Right forelimb (tissue), 1 donor: ENCODE results near the gene TRAPPC10.

Experiments
- DNase-seq: peaks from one replicate; pipeline ENCODE4 v3.0.0-alpha.2; 2018

Gene TRAPPC10, protein sequence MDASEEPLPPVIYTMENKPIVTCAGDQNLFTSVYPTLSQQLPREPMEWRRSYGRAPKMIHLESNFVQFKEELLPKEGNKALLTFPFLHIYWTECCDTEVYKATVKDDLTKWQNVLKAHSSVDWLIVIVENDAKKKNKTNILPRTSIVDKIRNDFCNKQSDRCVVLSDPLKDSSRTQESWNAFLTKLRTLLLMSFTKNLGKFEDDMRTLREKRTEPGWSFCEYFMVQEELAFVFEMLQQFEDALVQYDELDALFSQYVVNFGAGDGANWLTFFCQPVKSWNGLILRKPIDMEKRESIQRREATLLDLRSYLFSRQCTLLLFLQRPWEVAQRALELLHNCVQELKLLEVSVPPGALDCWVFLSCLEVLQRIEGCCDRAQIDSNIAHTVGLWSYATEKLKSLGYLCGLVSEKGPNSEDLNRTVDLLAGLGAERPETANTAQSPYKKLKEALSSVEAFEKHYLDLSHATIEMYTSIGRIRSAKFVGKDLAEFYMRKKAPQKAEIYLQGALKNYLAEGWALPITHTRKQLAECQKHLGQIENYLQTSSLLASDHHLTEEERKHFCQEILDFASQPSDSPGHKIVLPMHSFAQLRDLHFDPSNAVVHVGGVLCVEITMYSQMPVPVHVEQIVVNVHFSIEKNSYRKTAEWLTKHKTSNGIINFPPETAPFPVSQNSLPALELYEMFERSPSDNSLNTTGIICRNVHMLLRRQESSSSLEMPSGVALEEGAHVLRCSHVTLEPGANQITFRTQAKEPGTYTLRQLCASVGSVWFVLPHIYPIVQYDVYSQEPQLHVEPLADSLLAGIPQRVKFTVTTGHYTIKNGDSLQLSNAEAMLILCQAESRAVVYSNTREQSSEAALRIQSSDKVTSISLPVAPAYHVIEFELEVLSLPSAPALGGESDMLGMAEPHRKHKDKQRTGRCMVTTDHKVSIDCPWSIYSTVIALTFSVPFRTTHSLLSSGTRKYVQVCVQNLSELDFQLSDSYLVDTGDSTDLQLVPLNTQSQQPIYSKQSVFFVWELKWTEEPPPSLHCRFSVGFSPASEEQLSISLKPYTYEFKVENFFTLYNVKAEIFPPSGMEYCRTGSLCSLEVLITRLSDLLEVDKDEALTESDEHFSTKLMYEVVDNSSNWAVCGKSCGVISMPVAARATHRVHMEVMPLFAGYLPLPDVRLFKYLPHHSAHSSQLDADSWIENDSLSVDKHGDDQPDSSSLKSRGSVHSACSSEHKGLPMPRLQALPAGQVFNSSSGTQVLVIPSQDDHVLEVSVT

DNA sequence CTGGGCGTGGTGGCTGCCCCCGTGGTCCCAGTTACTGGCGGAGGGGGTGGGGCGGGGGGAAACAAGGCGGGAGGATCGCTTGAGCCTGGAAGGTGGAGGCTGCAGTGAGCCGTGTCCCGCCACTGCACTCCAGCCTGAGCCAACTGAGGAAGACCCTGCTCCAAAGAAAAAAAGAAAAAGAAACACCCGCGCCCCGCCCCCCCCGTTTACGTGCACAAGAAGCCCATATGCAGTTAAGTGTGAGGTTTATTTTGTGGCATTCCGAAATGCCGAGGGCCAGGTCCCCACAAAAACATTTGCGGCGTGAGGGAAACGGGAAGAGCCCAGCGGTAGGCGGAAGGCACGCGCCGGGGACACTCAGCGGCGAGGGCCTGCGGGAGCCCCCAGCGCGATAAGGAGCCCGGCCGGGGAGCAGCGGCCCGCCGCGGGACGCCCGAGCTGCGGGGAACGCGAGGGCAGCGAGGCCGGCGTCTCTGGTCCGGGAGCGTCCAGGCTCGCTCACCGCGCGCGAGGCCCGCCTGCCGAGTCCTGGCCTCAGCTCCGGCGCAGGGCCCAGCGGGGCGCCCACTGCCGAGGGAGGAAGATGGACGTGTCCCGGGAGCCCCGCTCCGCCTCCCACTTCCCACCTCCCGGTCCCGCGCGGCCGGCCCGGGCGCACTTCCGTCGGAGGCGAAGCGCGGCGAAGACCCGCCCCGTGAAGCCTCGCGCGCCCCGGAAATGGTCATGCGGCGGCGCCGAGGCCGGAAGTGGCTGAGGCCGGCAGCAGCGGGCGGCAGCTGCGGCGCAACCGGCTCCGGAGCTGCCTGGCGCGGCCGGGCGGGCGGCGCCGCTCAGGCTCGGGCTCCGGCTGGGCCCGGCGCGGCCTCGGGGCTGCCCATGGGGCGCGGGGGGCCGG lies at the start of gene TRAPPC10:
Gene TRAPPC10 (plus strand): TSS at position 731 of the 895 bp plus-strand sequence. CDS start 185 bp downstream, outside the sequence.
- DNase-seq: peak; percentile 89

DNA sequence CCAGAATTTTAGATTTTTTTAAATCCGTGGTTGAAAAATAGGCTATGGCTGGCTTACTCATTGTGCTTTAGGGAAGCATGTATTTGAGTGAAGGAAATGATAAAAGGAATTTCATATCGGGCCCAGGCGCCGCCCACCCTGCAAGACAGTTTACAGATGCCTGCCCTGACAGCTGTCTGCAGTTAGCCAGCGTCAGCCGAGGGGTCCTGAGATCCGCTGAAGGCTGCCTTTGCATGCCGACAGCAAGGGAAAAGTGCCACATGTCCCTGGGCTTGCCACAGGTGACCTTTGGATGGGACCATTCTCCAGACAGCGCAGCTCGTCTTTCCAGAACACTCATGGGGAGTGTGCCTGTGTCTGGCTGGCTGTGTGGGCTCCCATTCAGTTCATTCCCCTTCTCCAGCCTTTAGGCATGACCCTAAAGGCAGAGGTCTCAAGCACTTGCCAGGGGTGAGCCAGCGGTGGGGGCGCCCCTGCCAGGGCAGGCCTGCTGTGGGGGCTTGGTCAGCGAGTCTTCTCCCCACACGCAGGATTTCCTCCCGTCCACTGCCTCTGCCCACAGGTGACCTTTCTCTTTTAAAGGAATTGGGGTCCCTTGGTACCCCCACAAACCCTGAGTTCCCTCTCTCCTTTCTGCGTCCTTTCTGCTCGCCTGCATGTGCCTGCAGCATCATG lies 46.1 kb upstream of the TRAPPC10 start:
- no peak for DNase-seq

DNA sequence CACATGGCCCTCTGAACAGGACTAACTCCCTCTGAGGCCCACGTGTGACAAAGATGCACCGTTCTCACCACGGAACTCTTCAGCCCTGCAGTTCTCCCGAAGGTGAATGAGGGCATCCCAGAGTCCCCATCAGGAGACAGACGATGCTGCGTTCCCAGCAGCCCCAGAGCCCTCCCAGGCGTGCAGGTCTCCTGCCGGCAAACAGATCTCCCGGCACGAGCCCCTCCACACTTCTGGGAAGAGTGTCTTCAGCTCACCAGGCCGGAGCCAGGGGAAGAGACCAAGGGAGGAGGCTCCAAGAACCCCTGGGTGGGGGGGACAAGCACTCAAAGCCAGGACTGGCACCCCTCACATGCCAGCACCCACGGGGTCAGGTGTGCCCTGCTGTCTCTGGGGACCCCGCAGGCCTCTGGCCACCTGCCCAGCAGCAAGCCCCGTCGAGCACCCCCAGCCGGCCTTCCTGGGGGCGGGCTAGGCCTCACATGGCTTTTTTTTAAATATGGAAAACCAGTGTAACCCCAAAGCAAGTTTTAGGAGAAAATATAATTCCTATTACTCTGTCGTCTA lies 45.1 kb upstream of the TRAPPC10 start:
- no peak for DNase-seq

DNA sequence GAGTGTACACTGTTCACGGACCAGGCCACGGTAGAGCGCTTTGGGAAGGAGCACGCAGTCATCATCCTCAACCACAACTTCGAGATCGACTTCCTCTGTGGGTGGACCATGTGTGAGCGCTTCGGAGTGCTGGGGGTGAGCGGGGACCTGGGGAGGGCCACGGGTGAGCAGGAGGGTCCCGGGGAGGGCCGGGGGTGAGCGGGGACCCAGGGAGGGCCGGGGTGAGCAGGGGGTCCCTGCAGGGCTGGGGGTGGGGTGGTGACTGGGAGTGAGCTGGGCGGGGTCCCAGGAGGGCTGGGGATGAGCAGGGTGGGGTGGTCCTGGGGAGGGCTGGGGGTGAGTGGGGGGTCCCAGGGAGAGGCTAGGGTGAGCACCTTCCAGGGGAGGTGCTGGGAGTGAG lies 44.1 kb upstream of the TRAPPC10 start:
- DNase-seq: no peak

DNA sequence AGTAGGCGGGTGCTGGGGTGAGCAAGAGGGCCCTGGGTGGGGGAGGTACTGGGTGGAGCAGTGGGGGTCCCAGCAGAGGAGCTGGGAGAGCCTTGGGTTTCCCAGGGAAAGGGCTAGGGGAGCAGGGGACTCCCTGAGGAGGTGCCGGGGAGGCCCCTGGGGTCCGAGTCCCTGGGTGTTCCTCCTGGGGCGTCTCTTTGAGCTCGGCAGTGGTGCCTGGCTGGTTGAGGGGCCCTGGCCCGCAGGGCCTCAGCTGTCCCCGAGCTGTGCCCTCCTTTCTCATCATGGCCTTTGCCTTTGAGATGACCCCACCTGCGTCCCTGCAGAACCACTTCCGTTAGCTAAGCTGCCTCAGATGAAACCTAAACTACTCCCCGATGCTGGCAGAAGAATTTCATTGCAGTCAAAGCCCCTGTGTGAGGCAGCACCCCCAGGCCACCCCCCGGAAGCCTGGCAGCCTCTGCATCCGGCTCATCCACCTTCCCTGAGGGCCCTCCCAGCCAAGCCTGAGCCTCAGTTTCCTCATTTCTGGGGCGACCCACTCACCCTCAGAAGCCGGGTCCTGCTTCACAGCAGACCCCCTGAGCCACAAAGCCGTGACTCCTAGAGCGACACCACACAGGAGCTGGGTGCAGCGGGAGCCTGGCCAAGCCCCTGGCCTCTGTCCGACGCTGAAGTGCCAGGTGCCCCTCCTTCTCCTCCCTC lies 43.5 kb upstream of the TRAPPC10 start:
- DNase-seq: no peak

DNA sequence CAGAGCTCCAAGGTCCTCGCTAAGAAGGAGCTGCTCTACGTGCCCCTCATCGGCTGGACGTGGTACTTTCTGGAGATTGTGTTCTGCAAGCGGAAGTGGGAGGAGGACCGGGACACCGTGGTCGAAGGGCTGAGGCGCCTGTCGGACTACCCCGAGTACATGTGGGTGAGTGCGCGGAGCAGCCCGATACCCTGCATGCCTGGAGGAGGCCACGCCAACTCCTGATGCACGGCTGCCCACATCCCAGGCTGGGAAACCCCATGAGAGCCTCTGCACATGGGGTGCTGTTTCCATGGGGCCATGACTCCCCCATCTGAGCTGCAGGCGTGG lies 43.0 kb upstream of the TRAPPC10 start:
- no peak for DNase-seq

DNA sequence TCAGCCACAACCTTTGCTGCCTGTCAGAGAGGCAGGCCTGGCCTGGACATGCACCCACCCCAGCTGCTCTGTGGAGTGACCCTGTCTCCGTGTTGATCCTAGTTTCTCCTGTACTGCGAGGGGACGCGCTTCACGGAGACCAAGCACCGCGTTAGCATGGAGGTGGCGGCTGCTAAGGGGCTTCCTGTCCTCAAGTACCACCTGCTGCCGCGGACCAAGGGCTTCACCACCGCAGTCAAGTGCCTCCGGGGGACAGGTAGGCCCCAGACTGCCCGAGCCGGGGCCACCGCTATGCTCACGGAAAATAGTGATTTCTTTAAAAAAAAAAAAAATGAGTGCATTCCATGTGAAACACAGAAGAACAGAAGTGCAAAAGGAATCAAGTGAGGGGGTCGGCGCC lies 41.6 kb upstream of the TRAPPC10 start:
- no peak for DNase-seq

DNA sequence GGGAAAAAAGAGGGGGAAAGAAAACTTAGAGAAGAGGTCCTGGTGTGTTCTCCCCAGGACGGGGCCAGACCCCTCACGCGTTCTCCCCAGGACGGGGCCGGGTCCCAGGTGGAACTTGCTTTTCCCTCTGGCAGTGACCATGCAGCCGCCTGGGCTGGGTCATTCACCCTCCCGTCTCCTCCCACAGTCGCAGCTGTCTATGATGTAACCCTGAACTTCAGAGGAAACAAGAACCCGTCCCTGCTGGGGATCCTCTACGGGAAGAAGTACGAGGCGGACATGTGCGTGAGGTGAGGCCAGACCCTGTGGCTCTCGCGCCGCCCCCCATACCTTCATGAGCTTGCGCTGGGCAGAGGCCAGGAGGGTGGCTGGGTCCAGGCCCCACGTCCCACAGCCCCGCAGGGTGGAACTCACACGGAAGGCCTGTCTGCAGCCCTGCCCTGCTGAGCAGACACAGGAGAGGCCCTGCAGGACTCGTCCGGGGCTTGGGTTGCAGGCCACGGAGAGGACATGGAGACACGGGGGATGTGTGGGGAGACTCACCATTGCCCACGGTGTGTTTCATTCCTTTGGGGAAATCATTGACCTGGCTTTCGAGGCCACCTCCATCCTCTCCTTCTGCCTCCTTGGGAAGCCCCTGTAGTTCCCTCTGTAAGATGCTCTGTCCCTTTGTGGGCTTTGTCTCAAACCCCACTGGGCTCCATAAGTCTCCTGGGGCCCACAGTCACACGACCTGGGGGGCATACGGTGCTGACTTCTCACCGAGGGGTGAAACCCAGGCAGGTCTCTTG lies 40.7 kb upstream of the TRAPPC10 start:
- DNase-seq: no peak

DNA sequence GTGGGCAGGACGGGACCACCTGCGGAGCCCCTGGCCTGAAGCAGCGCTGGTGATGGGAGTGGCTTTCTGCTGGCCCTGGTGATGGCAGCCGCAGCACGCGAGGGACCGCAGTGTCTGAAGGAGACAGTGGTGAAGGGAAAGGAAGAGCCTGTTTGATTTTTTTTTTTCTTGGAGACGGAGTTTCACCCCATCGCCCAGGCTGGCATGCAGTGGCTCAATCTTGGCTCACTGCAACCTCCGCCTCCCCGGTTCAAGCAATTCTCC lies 40.2 kb upstream of the TRAPPC10 start:
- DNase-seq: no peak

DNA sequence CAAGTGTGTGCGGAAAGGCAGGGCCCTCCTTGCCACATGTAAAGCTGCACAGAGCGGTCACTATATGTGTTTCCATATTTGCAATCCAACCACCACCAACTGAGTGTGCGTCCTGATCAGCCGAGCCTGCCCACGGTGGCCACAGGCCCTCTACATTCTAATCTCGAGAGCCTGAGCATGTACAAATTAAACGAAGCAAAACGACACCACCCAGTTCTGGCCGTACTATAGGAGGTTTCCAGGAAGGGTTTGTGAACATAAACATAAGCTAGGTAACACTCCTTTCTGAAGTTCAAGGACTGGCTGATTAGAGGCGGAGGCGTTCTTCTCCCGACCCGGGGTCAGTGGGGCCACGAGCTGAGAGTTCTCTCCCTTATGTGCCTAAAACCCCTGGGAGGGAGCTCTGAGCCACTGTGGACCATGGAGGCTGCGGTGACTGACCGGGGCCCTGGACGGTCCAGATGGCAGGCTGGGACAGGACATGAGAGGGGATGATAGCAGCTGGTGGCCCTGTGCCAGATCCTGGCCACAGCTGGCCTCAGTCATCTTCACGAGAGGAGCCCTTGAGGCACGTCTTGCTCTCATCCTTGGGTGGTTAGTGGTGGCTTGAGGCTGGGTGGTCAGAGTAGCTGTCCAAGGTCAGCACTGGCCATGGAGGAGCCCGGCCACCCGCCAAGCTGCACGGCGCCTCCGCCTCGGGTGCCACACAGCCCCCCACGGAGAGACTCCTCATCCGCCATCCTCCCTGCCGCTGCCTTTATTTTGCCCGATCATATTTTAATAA lies 39.1 kb upstream of the TRAPPC10 start:
- no peak for DNase-seq

DNA sequence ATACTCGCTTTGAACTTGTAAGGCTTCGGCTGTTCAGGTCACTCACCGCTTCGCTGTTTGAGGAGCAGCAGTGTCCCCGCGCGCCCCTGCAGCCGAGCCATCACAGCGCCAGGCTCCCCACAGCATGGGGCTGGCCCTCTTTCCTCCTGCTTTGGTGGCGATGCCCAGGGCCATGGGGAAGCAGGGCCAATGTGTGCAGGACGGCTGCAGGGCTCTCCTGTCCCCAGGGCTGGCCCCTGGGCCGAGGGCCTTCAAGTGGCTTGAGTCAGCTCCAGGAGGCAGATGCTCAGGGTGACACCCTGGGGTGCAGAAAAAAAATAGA lies 38.5 kb upstream of the TRAPPC10 start:
- DNase-seq: no peak

DNA sequence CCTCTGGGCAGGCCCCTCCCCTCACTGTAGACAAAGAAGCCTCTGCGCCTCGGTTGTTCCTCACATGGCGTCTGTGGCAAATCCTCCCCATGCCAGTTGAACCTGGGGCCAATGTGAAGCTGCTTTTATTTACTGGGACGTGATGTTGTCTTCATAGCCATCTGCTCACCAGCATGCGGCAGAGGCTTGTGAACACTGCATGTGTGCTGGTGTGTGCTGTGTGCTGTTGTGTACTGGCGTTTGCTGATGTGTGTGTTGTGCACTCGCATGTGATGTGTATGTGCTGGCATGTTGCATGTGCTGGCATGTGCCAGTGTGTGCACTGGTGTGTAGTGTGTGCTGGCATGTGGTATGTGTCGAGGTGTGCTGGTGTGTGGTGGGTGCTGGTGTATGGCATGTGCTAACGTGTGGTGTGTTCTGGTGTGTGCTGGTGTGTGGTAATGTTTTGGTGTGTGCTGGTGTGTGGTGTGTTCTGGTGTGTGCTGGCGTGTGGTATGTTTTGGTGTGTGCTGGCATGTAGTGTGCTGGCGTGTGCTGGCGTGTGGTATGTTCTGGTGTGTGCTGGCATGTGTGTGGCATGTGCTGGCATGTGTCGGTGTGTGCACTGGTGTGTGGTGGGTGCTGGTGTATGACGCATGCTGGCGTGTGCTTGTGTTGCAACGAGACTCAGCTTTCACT lies 37.2 kb upstream of the TRAPPC10 start:
- no peak for DNase-seq

DNA sequence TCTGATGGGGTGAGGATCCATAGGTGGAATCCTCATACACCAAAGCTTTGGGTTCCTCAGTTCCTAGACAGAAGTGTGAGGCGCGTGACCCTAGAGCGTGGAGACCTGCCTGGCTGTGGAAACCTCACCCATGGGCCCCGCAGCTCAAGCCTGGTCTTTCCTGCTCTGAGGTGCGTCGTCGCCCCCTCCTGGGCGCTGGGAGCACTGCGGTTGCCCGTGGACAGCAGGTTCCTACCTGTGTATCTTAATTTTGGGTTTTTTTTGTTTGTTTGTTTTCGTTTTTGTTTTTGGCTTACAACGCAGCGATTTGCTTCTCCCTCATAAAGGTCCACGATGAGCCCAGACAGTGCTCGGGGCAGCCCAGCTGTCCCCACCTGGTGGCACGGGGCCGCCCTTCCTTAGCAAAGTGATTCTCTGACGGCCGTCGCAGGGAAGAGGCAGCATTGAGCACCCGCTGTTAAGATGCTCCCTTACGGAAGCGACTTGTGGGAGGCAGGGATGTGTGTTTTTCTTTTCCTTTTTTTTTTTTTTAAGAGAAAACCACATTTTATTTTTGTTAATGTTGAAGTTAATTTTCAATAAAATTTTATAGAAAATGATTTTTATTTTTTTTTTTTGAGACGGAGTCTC lies 36.5 kb upstream of the TRAPPC10 start:
- DNase-seq: peak; percentile 87

DNA sequence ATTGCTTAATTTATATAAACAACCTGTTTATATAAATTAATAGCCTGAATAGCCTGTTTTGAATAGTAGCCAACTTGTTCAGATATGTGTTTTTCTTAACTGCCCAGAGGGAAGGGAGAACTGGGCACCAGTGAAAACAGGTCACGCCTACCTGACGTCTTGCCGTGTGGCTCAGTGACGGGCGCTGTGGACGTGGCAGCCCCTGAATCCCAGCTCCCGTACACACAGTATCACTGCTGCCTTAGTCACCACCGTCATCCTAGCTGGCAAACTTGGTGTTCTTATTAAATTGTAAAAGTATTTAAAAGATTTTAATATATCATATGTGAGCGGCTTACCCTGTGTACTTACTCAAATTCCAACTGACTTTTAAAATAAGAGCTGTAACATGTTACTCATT lies 35.4 kb upstream of the TRAPPC10 start:
- no peak for DNase-seq

DNA sequence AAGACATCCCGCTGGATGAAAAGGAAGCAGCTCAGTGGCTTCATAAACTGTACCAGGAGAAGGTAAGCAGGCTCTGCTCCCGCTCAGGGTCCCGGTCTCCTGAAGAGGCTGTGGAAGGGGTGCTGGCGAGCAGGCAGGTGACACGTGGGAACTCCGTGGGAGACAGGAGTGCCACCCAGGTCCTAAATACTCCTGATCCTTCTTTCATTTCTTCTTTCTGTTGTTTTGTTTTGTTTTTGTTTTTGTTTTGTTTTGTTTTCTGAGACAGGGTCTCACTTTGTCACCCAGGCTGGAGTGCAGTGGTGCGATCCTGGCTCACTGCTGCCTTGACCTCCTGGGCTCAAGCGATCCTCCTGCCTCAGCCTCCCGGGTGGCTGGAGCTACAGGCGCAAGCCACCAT lies 34.0 kb upstream of the TRAPPC10 start:
- no peak for DNase-seq

DNA sequence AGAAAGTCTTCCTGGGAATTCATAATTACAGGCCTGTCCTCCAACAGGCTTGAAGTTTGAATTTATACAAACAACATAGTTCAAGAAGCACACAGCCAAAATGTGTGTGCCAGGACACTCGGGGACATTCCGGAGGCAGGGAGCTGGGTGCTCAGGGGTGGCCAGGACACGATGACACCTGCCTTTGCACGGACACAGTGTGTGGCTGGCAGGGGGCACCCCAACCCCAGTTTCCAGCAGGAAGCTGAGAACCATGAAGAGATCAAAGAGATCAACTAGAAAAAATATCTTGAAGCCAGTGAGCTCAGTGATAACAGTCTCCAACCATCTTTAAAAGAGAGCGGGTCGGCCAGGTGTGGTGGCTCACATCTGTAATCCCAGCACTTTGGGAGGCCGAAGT lies 32.5 kb upstream of the TRAPPC10 start:
- DNase-seq: no peak

DNA sequence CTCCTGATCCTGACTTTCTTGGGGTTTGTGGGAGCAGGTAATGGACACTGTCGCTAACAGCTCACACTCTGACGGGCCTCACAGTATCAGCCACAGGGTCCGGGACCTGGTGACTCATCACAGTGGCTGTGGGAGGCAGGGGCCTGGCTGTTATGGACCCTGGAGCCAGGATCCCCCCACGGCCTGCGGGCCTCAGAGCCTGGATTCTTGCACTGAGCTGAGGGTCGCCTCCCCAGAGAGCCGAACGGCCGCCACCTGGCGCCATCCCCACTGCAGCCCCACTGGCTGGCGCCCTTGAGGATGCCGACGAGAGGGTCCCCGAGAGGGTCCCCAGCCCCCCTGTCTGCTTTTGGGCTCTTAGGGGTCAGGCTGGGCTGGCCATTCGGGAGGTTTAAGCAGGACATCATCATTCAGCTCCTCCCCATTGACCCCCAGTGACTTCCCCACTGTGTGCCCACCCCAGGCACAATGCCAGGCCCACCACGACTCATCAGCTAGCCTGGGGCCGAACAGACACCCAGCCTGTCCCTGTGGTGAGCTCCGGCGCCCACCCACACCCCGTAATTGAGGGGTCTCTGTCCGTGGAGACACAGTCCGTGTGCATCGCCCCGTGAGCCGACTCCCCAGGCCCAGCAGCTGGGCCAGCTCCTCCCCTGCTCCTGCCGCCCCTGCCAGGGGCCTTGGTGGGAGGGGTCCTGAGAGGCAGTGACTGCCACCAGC lies 30.8 kb upstream of the TRAPPC10 start:
- no peak for DNase-seq

DNA sequence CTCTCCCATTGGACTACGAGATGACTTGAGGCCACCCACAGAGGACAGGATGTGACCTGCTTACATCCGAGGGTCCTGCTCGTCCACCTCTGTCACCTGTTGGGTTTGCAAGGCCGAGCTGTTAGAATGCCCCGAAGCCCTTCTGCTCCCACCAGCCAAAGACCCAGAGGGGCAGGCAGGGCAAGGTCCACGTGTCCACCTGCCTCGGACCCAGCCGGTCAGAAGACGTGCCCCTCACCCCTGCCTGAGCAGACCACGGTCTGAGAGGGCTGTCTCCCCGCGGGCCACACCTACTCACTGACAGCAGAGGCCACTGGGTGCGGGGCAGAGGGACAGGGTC lies 30.3 kb upstream of the TRAPPC10 start:
- DNase-seq: no peak
